Measurements from ENCODE around the gene PITRM1.

Gene PITRM1

DNA sequence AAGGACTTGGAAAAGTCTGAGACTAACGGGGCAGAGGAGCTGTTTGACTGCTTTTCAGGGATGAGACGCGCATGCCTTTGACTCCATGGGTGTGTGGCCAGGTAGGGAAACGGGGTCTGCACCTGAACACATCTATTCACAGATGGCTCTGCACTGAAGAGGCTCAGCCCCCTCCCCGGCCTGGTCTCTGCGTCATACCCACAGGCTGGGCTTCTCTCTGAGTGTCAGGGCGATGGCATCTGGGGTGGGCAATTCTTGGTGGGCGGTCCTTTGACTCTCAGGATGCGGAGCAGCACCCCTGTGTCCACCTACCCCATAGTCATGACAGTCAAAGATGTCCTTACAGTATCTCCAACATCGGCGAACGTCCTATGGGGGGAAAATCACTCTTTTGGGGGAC, 82.2 kb downstream of the PITRM1 start:
- Histone ChIP-seq H3K4me3 (ENCODE audit: low read depth in 1 of 2, low read length in 2 of 2) (no peak overlapping the region), H4K20me1 (ENCODE audit: insufficient read depth, low read length) (peaks cover 90% of the 10 kb centered on the region), H3K79me2 (ENCODE audit: insufficient read depth, low read length) (peaks cover 94% of the 10 kb centered on the region), H3K27me3 (ENCODE audit: insufficient read depth, low read length, poor library complexity) (no peaks in the 10 kb centered on the region), H3K9ac (ENCODE audit: low read depth, low read length) (no peak overlapping the region), H3K9me3 (ENCODE audit: insufficient read depth, low read length, severe bottlenecking) (no peaks in the 10 kb centered on the region), H3K4me1 (ENCODE audit: insufficient read depth, low read length) (no peaks in the 10 kb centered on the region; the same call in 1 of the 2 replicates), H3K27ac (ENCODE audit: low read length) (no peak overlapping the region), H3K4me2 (ENCODE audit: insufficient read depth, low read length) (no peak overlapping the region), H2AFZ (ENCODE audit: low read depth, low read length) (no peak overlapping the region), H3K36me3 (ENCODE audit: insufficient read depth, low read length) (peaks cover 83% of the 10 kb centered on the region)
- no peak for ATAC-seq (ENCODE audit: insufficient read depth, low read depth)
- no peak for DNase-seq
- TF ChIP-seq EZH2 (IDR thresholded peaks at IDR 0.05; ENCODE audit: borderline replicate concordance, low read depth, low read length, severe bottlenecking) (no peak), CTCF (IDR thresholded peaks at IDR 0.05; ENCODE audit: borderline replicate concordance, extremely low read depth, low read length, poor library complexity, severe bottlenecking) (no peak)

All from DND-41 (cell line).